Neural progenitor cell (in vitro differentiated cells): ENCODE data around the gene BCAT1. TPM values are rescaled to one million over a fixed set of nuclear protein-coding genes. Genes with fewer than 3 reads are reported as not detected.
"Not testable (repeated sequence)": the region's sequence is repeated elsewhere in the genome, so short reads cannot be mapped to it uniquely, and the experiment has no call there.

Experiments
- DNase-seq: peaks from one replicate; pipeline ENCODE4 v3.0.0-alpha.2; 2016; ENCODE audit warnings: low spot score
- H2AFZ ChIP-seq: fragments of 200-600 bp; sonication (generic); replicated peaks from 2 replicates; pipeline ENCODE4 v1.6.1; 2016; ENCODE audit warnings: antibody characterized with exemption
- H3F3A ChIP-seq: fragments of 200-600 bp; sonication (generic); 2 replicates; pipeline ENCODE4 v1.6.1; 2016; ENCODE audit warnings: antibody characterized with exemption, low read depth
- H3K27ac ChIP-seq: fragments of 200-600 bp; sonication (generic); 2 replicates; pipeline ENCODE4 v1.5.1; 2016; ENCODE audit warnings: mild to moderate bottlenecking
- H3K27me3 ChIP-seq: fragments of 200-600 bp; sonication (generic); 2 replicates; pipeline ENCODE4 v1.6.1; 2016; ENCODE audit warnings: mild to moderate bottlenecking, moderate library complexity
- H3K36me3 ChIP-seq: fragments of 200-600 bp; sonication (generic); 2 replicates; pipeline ENCODE4 v1.5.1; 2016
- H3K4me1 ChIP-seq: fragments of 200-600 bp; sonication (generic); 2 replicates; pipeline ENCODE4 v1.6.1; 2016; ENCODE audit warnings: mixed run types
- H3K4me2 ChIP-seq: fragments of 200-600 bp; sonication (generic); 2 replicates; pipeline ENCODE4 v1.6.1; 2016
- H3K4me3 ChIP-seq: fragments of 200-600 bp; sonication (generic); 2 replicates; pipeline ENCODE4 v1.5.1; 2016
- H3K79me2 ChIP-seq: fragments of 200-600 bp; sonication (generic); 2 replicates; pipeline ENCODE4 v1.6.1; 2016; ENCODE audit warnings: low read depth
- H3K9ac ChIP-seq: fragments of 200-600 bp; sonication (generic); 2 replicates; pipeline ENCODE4 v1.6.1; 2016
- H3K9me3 ChIP-seq: fragments of 200-600 bp; sonication (generic); 2 replicates; pipeline ENCODE4 v1.5.1; 2016; ENCODE audit warnings: low read depth
- H4K20me1 ChIP-seq: fragments of 200-600 bp; sonication (generic); 2 replicates; pipeline ENCODE4 v1.6.1; 2016; ENCODE audit warnings: low read depth
- H3K27ac Mint-ChIP-seq: 3 replicates; pipeline ENCODE4 v1.8.0; 2021; ENCODE audit warnings: mixed read lengths
- H3K27me3 Mint-ChIP-seq: 2 replicates; pipeline ENCODE4 v1.8.0; 2022; ENCODE audit warnings: low read depth, mild to moderate bottlenecking, inconsistent platforms, moderate library complexity, mixed read lengths; ENCODE audit not compliant: insufficient read depth
- H3K36me3 Mint-ChIP-seq: 3 replicates; pipeline ENCODE4 v1.8.0; 2021; ENCODE audit warnings: mixed read lengths
- H3K4me1 Mint-ChIP-seq: 3 replicates; pipeline ENCODE4 v1.8.0; 2021; ENCODE audit warnings: mixed read lengths
- H3K4me3 Mint-ChIP-seq: 3 replicates; pipeline ENCODE4 v1.8.0; 2021; ENCODE audit warnings: mild to moderate bottlenecking, moderate library complexity, mixed read lengths
- H3K9me3 Mint-ChIP-seq: 3 replicates; pipeline ENCODE4 v1.8.0; 2020; ENCODE audit warnings: mixed read lengths
- EZH2 ChIP-seq: fragments of 200-600 bp; sonication (generic); IDR thresholded peaks from 2 replicates; pipeline ENCODE4 v1.6.1; 2017; ENCODE audit warnings: antibody characterized with exemption, mild to moderate bottlenecking, moderate library complexity
- EZH2phosphoT487 ChIP-seq: fragments of 200-600 bp; sonication (generic); IDR thresholded peaks from 2 replicates; pipeline ENCODE4 v1.6.1; 2017; ENCODE audit warnings: antibody characterized with exemption
- total RNA-seq: library from RNA; depleted of rRNA; stranded (reverse); fragments of >200 nt; gene quantifications from 2 replicates; pipeline ENCODE4 v1.2.3, GENCODE V29; 2015; ENCODE audit warnings: low replicate concordance
- TF ChIP-seq, protein P1 (sequence below): fragments of 200-600 bp; sonication (generic); IDR thresholded peaks from 2 replicates; pipeline ENCODE4 v1.5.1; 2017; ENCODE audit warnings: antibody characterized with exemption, mild to moderate bottlenecking

BCAT1 gene
- total RNA-seq, 1 donor from 2014 or later: 287 TPM

DNA sequence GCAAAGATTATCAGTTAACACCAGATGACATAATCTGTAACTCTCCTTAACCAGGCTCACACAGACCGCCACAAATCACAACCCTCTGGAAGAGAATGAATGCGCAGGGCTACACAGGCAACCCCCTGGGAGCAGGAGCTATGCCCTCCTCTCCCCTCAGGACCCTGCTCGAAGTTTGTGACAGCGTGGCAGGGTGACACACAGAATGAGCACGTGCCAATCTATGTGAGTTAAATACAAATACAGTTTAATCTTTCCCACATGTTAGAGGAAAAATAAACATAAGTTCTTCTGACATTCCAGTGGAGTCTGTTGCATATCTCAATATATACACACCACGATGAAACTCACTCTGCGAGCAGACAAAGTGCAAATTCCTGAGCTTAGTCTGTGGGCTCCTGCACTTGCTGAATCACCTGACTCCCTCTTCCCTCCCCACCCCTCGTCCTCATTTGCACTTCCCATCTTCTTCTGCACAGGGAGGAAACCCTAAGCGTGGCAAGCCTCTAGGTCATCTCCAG lies 37.6 kb downstream of the BCAT1 start:
- Histone ChIP-seq H3K27ac (no peak overlapping the region), H4K20me1 (peaks cover 80% of the 10 kb centered on the region), H3K4me2 (no peak overlapping the region), H3K4me1 (peaks cover 3% of the 10 kb centered on the region), H2AFZ (no peak overlapping the region), H3K79me2 (peaks cover 99% of the 10 kb centered on the region), H3F3A (peaks cover 2% of the 10 kb centered on the region), H3K36me3 (no peaks in the 10 kb centered on the region), H3K9ac (no peak overlapping the region), H3K4me3 (no peak overlapping the region), H3K9me3 (no peaks in the 10 kb centered on the region), H3K27me3 (no peaks in the 10 kb centered on the region)
- peaks cover 2% of the 10 kb centered on the region for H3K9me3 Mint-ChIP-seq
- no peak overlapping the region for H3K4me3 Mint-ChIP-seq
- DNase-seq: no peak
- no peaks in the 10 kb centered on the region for H3K27me3 Mint-ChIP-seq
- no peak overlapping the region for H3K27ac Mint-ChIP-seq
- H3K36me3 Mint-ChIP-seq: peaks cover 13% of the 10 kb centered on the region
- H3K4me1 Mint-ChIP-seq: peaks cover 10% of the 10 kb centered on the region
- TF ChIP-seq EZH2: no peak

DNA sequence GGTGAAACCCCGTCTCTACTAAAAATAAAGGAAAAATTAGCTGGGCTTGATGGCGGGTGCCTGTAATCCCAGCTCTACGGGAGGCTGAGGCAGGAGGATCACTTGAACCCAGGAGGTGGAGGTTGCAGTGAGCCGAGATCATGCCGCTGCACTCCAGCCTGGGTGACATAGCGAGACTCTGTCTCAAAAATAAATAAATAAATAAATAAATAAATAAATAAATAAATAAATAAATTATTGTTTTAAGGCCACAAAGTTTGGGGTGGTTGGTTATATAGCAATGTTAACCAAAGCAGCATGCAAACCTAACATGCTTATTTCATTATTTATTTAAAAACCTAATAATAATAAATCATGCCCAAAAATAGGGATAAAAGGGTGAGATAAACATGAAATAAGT lies 38.7 kb downstream of the BCAT1 start:
- Histone ChIP-seq H3F3A (peaks cover 13% of the 10 kb centered on the region), H4K20me1 (peaks cover 85% of the 10 kb centered on the region), H3K79me2 (peaks cover 99% of the 10 kb centered on the region), H3K4me1 (peaks cover 12% of the 10 kb centered on the region)
- not testable (repeated sequence) for H3K36me3 ChIP-seq, H3K27me3 ChIP-seq, H3K9me3 Mint-ChIP-seq, H3K4me1 Mint-ChIP-seq, H3K9ac ChIP-seq, H3K36me3 Mint-ChIP-seq, H3K27ac Mint-ChIP-seq, H3K27me3 Mint-ChIP-seq, H2AFZ ChIP-seq, H3K9me3 ChIP-seq, H3K4me3 Mint-ChIP-seq, H3K27ac ChIP-seq, H3K4me3 ChIP-seq, H3K4me2 ChIP-seq, DNase-seq

DNA sequence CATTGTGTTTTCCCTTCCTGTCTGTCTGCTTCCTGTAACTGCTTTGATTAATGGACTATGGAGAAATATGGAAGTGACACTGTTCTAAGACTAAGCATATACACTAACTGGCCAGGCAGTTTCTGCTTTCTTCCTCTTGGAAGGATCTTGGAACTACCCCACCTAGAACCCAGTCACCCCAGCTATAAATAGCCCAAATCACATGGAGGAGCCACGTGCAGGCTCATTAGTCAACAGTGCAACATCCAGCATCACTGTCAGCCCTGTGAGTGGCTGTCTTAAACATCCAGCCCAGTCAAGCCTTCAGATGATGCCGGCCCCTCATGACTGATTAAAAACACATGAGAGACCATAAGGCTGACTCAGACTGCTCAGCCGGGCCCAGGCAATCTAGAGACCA lies 39.2 kb downstream of the BCAT1 start:
- TF ChIP-seq EZH2 (no peak), EZH2phosphoT487 (no peak)
- TF ChIP-seq, protein P1, sequence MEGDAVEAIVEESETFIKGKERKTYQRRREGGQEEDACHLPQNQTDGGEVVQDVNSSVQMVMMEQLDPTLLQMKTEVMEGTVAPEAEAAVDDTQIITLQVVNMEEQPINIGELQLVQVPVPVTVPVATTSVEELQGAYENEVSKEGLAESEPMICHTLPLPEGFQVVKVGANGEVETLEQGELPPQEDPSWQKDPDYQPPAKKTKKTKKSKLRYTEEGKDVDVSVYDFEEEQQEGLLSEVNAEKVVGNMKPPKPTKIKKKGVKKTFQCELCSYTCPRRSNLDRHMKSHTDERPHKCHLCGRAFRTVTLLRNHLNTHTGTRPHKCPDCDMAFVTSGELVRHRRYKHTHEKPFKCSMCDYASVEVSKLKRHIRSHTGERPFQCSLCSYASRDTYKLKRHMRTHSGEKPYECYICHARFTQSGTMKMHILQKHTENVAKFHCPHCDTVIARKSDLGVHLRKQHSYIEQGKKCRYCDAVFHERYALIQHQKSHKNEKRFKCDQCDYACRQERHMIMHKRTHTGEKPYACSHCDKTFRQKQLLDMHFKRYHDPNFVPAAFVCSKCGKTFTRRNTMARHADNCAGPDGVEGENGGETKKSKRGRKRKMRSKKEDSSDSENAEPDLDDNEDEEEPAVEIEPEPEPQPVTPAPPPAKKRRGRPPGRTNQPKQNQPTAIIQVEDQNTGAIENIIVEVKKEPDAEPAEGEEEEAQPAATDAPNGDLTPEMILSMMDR: no peak
- Histone ChIP-seq H4K20me1 (peaks cover 90% of the 10 kb centered on the region), H3K4me3 (no peak overlapping the region), H3K4me1 (peaks cover 18% of the 10 kb centered on the region), H3K27me3 (peaks cover under 1% of the 10 kb centered on the region), H3K9me3 (no peaks in the 10 kb centered on the region), H3F3A (peaks cover 18% of the 10 kb centered on the region), H2AFZ (no peak overlapping the region), H3K79me2 (peaks cover 97% of the 10 kb centered on the region), H3K4me2 (no peak overlapping the region), H3K27ac (no peak overlapping the region), H3K9ac (no peak overlapping the region), H3K36me3 (no peaks in the 10 kb centered on the region)
- Mint-ChIP-seq H3K4me1 (peaks cover 10% of the 10 kb centered on the region), H3K9me3 (no peaks in the 10 kb centered on the region), H3K4me3 (no peak overlapping the region), H3K27ac (no peak overlapping the region), H3K36me3 (peaks cover 8% of the 10 kb centered on the region), H3K27me3 (no peaks in the 10 kb centered on the region)
- DNase-seq: no peak

- no peaks in the 10 kb centered on the region for H3K9me3 Mint-ChIP-seq
- peaks cover 28% of the 10 kb centered on the region for H3K4me1 ChIP-seq
- no peak overlapping the region for H3K27ac Mint-ChIP-seq
- no peaks in the 10 kb centered on the region for H3K36me3 ChIP-seq
- H3K79me2 ChIP-seq: peaks cover 93% of the 10 kb centered on the region
- H3K27me3 Mint-ChIP-seq: no peaks in the 10 kb centered on the region
- no peak overlapping the region for H3K4me3 Mint-ChIP-seq
- no peak overlapping the region for H2AFZ ChIP-seq
- H3F3A ChIP-seq: peaks cover 37% of the 10 kb centered on the region
- no peak overlapping the region for H3K4me3 ChIP-seq
- H3K36me3 Mint-ChIP-seq: peaks cover 5% of the 10 kb centered on the region
- peaks cover 13% of the 10 kb centered on the region for H3K4me1 Mint-ChIP-seq
- no peaks in the 10 kb centered on the region for H3K9me3 ChIP-seq
- no peak for DNase-seq
- no peak overlapping the region for H3K9ac ChIP-seq
- H3K27me3 ChIP-seq: peaks cover 16% of the 10 kb centered on the region
- no peak overlapping the region for H3K4me2 ChIP-seq
- H4K20me1 ChIP-seq: peaks cover 92% of the 10 kb centered on the region
- TF ChIP-seq EZH2phosphoT487 (no peak), EZH2 (no peak)
- TF ChIP-seq, protein P1: no peak
- H3K27ac ChIP-seq: no peak overlapping the region
Observed at GRCh38 chr12:24907464-24907863, 41.4 kb downstream of the BCAT1 start.
